Activated T-cell treated with anti-CD3 and anti-CD28 coated beads for 4 hours (primary cell): ENCODE data around the gene SDF2L1.
A peak's percentile ranks its signal among the peaks of the same experiment; 100 is the strongest.
"Not testable (repeated sequence)": the region's sequence is repeated elsewhere in the genome, so short reads cannot be mapped to it uniquely, and the experiment has no call there.

ENCODE experiments used
- DNase-seq: peaks from one replicate; pipeline ENCODE4 v3.0.0-alpha.2; 2020

Gene SDF2L1, protein sequence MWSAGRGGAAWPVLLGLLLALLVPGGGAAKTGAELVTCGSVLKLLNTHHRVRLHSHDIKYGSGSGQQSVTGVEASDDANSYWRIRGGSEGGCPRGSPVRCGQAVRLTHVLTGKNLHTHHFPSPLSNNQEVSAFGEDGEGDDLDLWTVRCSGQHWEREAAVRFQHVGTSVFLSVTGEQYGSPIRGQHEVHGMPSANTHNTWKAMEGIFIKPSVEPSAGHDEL

GRCh38 chr22:21641789-21642583 is at the start of gene SDF2L1:
Gene SDF2L1, plus strand, starts transcription at chr22:21642302. Its CDS starts 35 bp downstream, at chr22:21642337.
- peak; percentile 96 for DNase-seq

GRCh38 chr22:21592422-21592821 is 49.7 kb upstream of the SDF2L1 start:
- DNase-seq, result no peak

- DNase-seq, result no peak
Observed at GRCh38 chr22:21593406-21594232, 48.5 kb upstream of the SDF2L1 start.

GRCh38 chr22:21594865-21595452 is 47.1 kb upstream of the SDF2L1 start:
- DNase-seq, result no peak

DNA sequence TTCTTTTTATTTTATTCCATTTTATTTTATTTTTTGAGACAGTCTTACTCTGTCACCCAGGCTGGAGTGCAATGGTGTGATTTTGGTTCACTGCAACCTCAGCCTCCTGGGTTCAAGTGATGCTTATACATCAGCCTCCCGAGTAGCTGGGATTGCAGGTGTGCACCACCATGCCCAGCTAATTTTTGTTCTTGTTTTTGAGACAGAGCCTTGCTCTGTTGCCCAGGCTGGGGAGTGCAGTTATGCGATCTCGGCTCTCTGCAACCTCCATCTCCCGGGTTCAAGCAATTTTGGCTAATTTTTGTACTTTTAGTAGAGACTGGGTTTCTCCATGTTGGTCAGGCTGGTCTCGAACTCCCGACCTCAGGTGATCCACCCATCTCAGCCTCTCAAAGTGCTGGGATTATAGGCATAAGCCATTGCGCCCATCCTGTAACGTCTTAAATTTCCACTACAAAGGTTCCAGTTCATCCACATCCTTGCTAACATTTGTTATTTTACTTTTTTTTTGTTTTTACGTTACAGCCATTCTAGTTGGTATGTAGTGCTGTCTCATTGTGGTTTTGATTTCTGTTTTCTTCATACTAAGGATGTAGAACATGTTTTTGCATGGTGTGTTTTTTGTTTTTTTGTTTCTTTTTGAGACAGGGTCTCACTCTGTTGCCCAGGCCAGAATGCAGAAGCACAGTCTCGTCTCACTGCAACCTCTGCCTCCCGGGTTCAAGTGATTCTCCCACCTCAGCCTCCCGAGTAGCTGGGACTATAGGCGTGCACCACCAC is 45.6 kb upstream of the SDF2L1 start:
- not testable (repeated sequence) for DNase-seq

DNA sequence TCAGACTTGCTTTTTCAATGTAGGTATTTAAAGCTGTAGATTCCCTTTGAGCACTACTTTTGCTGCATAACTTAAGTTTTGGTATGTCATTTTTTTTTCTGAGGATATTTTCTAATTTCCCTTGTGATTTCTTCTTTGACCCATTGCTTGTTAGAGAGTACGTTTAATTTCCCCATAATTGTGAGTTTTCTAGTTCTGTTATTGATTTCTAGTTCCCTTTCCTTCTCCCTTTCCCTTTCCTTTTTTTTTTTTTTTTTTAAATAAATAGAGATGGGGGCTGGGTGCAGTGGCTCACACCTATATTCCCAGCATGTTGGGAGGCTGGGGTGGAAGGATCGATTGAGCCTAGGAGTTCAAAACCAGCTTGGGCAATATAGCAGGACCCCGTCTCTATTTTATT is 43.8 kb upstream of the SDF2L1 start:
- DNase-seq, result no peak

GRCh38 chr22:21599053-21599893 is 42.8 kb upstream of the SDF2L1 start:
- no peak for DNase-seq

DNA sequence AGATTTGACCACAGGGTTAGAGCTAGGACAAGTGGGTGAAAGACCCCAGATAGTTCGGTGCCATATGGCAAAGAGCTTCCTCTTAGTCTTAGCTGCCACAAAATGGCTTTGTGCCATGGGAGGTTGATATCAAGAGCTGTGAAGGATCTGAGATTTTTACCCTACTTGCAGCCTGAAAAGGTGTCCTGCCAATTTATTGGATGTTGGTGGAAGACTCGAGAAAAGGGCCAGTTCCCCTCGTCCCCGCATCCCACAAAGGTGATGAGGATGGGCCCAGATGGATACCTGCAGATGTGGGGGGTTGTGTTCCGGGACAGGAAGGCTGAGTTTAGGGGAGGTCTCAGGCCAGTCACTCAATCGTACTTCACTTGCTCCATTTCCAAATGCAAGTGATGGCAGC is 39.5 kb upstream of the SDF2L1 start:
- DNase-seq, result no peak

GRCh38 chr22:21603973-21604372 is 38.1 kb upstream of the SDF2L1 start:
- DNase-seq, result no peak

GRCh38 chr22:21605887-21606564 is 36.1 kb upstream of the SDF2L1 start:
- DNase-seq, result no peak

- no peak for DNase-seq
Observed at GRCh38 chr22:21606775-21607174, 35.3 kb upstream of the SDF2L1 start.

DNA sequence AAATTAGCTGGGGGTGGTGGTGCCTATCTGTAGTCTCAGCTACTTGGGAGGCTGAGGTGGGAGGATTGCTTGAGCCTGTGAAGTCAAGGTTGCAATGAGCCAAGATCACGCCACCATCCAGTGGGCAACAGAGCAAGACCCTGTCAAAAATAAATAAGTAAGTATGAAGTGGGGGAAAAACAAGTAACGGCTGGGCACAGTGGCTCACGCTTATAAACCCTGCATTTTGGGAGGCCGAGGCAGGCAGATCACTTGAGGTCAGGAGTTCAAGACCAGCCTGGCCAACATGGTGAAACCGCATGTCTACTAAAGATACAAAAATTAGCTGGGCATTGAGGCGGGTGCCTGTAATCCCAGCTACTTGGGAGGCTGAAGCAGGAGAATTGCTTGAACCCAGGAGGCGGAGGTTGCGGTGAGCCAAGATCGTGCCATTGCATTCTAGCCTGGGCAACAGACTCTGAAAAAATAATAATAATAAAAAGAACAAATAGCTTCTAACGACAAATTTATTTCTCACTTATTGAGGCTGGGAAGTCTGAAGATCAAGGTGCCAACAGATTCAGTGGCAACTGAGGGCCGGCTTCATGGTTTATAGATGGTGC is 32.4 kb upstream of the SDF2L1 start:
- DNase-seq, result not testable (repeated sequence)

GRCh38 chr22:21611210-21611977 is 30.7 kb upstream of the SDF2L1 start:
- DNase-seq, result no peak

DNA sequence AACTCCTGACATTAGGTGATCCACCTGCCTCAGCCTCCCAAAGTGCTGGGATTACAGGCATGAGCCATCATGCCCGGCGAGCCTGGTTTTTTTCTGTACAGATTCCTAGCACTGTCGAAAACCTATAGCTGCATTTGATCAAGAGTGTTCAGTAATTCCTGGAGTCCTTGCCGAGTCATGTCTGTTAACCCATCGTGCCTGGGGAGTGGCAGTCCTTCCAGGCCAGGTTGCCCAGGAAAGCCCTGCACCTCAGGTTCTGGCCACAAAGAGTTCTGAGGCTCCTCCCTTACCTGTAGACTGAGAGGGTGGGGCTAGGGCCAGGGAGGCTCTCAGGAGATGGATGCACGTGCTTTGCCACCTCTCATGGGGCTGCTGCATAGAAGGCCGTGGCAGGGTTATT is 29.2 kb upstream of the SDF2L1 start:
- no peak for DNase-seq

- no peak for DNase-seq
Observed at GRCh38 chr22:21613553-21614233, 28.4 kb upstream of the SDF2L1 start.

GRCh38 chr22:21615731-21616130 is 26.4 kb upstream of the SDF2L1 start:
- no peak for DNase-seq

GRCh38 chr22:21617337-21617736 is 24.8 kb upstream of the SDF2L1 start:
- not testable (repeated sequence) for DNase-seq

DNA sequence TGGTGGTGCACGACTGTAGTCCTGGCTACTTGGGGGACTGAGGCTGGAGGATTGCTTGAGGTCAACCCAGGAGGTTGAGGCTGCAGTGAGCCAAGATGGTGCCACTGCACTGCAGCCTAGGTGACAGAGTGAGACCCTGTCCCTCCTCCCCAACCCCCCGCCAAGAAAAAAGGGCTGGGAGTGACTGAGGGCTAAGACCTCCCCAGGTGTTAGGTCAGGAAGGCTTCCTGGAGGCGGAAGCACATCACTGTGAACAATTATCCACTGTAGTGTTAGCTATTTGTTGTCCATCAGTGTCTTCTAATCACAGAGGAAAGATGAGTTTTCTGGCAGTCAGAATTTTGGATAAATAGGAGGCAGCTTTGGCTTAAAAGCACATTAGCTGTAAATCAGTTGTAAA is 21.1 kb upstream of the SDF2L1 start:
- DNase-seq, result no peak
